ENCODE measurements around the gene STAC3.

DNA sequence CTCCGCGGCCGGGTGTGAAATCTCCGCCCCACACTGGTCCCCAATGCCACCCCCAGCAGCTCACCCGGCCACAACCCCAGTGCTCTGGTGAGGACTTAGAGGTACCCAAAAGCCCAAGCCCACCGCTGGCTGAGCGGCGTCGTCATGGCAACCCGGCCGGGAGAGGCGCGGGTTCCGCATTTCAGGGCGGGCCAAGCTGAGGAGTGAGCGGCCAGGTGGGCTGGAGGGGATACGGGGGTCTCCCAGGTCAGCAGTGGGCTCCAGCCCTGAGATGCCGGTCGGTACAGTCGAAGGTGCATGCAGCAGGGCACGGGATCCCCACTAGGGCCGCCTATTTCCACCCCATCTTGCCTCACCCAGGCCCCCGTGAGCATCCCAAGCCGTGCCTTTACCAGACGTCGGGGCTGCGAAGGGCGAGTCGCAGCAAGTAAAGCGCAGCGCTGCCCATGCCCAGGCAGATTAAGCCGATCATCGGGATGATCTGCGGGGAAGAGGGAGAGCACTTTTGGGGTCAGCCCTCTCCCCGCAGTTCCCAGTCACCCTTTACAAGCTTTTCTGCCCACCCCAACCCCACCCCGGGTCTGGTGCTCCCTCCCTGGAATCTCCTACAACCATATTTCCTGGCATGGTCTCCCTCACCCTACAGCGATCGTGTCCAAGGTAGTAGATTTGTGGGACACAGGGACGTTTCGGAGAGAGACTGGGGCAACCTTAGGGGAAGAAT lies 14.6 kb downstream of the STAC3 start:
- TF ChIP-seq, protein P1, sequence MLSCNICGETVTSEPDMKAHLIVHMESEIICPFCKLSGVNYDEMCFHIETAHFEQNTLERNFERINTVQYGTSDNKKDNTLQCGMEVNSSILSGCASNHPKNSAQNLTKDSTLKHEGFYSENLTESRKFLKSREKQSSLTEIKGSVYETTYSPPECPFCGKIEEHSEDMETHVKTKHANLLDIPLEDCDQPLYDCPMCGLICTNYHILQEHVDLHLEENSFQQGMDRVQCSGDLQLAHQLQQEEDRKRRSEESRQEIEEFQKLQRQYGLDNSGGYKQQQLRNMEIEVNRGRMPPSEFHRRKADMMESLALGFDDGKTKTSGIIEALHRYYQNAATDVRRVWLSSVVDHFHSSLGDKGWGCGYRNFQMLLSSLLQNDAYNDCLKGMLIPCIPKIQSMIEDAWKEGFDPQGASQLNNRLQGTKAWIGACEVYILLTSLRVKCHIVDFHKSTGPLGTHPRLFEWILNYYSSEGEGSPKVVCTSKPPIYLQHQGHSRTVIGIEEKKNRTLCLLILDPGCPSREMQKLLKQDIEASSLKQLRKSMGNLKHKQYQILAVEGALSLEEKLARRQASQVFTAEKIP (CRISPR knock-in tag; IDR thresholded peaks at IDR 0.05; ENCODE audit: borderline replicate concordance) = no peak
- TF ChIP-seq RAD21 (CRISPR knock-in tag; IDR thresholded peaks at IDR 0.05) (no peak), ZFP62 (CRISPR knock-in tag; IDR thresholded peaks at IDR 0.05) (no peak), NR2C2 (CRISPR knock-in tag; IDR thresholded peaks at IDR 0.05; ENCODE audit: borderline replicate concordance) (no peak), NFE2L2 (IDR thresholded peaks at IDR 0.05; ENCODE audit: low read length) (no peak), POLR2A (IDR thresholded peaks at IDR 0.05; ENCODE audit: insufficient read depth in 1 of 2, low read depth in 2 of 2, low read length in 2 of 2) (no peak), NR1H2 (CRISPR knock-in tag; IDR thresholded peaks at IDR 0.05; ENCODE audit: borderline replicate concordance, low read depth) (no peak), RFX5 (IDR thresholded peaks at IDR 0.05; ENCODE audit: low read depth, low read length) (no peak), ZNF12 (CRISPR knock-in tag; IDR thresholded peaks at IDR 0.05) (no peak), ZNF34 (CRISPR knock-in tag; IDR thresholded peaks at IDR 0.05; ENCODE audit: borderline replicate concordance) (no peak), CREM (IDR thresholded peaks at IDR 0.05) (no peak), CREM (CRISPR knock-in tag; IDR thresholded peaks at IDR 0.05) (no peak)
- TF ChIP-seq, protein P2, sequence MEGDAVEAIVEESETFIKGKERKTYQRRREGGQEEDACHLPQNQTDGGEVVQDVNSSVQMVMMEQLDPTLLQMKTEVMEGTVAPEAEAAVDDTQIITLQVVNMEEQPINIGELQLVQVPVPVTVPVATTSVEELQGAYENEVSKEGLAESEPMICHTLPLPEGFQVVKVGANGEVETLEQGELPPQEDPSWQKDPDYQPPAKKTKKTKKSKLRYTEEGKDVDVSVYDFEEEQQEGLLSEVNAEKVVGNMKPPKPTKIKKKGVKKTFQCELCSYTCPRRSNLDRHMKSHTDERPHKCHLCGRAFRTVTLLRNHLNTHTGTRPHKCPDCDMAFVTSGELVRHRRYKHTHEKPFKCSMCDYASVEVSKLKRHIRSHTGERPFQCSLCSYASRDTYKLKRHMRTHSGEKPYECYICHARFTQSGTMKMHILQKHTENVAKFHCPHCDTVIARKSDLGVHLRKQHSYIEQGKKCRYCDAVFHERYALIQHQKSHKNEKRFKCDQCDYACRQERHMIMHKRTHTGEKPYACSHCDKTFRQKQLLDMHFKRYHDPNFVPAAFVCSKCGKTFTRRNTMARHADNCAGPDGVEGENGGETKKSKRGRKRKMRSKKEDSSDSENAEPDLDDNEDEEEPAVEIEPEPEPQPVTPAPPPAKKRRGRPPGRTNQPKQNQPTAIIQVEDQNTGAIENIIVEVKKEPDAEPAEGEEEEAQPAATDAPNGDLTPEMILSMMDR (CRISPR knock-in tag; IDR thresholded peaks at IDR 0.05) = no peak
- TF ChIP-seq, protein P3, sequence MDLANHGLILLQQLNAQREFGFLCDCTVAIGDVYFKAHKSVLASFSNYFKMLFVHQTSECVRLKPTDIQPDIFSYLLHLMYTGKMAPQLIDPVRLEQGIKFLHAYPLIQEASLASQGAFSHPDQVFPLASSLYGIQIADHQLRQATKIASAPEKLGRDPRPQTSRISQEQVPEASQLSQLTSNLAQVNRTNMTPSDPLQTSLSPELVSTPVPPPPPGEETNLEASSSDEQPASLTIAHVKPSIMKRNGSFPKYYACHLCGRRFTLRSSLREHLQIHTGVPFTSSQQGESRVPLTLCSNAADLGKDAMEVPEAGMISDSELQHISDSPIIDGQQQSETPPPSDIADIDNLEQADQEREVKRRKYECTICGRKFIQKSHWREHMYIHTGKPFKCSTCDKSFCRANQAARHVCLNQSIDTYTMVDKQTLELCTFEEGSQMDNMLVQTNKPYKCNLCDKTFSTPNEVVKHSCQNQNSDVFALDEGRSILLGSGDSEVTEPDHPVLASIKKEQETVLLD (CRISPR knock-in tag; IDR thresholded peaks at IDR 0.05; ENCODE audit: low read depth) = no peak
